Cortex of kidney (tissue), 1 donor: ENCODE measurements around the gene TNNC1.

Experiments
- DNase-seq: peaks from one replicate; lab custom pipeline; 2025; lab: John Stamatoyannopoulos, UW

The TNNC1 gene

DNA sequence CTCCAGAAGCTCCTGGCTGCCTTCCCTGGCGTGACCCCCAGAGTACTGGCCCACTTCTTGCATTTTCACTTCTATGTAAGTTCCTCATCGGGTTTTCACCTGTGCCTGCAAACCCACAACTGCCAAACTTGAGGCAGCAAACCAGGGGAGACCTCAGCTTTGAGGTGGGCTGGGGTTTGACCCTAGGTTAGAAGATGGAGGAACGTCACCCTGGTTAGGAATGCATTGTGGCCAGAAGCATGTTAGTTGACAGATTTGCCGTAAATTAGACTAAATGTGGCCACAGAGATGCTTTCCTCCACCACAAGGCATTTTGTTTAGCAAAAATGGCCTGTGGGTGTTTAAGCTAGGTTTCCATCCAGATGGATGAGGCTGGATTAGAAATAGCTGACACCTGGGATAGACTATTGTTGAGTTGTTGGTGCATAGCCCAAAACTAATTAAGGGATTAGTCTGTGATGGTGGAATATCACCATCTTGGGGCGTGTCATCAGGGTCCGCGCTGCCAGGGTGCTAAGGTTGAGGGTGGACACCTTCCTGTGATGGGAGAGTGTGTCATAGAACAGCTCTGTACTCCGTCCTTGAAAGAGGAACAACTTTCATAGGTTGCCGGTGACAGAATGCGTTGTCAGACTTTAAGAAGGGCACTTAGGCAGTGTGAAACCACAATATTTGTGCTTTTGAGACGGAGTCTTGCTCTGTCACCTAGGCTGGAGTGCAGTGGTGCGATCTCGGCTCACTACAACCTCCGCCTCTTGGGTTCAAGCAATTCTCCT is 5.1 kb upstream of the TNNC1 start:
- no peak for DNase-seq

DNA sequence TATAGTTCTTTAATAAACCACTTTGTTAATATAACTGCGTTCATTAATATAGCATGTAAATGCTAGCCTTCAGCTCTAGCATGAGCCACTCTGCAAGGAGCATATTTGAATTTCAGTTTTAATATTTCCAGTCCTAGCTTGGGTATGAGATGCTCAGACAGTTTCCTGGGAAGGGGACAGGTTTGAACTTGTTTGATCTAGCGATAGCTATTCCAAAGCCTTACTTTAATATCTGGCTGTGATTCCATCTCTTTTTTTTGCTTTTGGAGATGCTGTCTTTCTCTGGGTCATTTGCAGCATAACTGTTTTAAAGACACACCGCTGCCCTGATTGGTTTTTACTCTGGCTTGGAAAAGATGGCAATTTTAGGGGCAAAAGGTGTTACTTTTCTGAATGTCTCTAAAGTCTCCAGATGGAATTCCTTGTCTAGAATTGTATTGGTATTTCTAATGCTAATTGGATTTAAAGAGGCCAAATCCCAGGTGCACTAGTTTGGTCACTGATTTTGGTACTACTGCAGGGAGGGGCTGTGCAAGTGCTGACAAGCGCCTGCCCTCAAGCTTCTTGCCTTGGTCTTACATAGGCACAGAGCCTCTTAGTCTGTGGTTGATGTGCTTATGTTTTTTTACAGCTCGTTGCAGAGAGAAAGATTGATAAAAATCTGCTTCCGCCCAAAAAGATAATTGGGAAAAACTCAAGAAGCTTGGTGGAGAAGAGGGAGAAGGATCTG is 4.4 kb upstream of the TNNC1 start:
- DNase-seq: no peak

DNA sequence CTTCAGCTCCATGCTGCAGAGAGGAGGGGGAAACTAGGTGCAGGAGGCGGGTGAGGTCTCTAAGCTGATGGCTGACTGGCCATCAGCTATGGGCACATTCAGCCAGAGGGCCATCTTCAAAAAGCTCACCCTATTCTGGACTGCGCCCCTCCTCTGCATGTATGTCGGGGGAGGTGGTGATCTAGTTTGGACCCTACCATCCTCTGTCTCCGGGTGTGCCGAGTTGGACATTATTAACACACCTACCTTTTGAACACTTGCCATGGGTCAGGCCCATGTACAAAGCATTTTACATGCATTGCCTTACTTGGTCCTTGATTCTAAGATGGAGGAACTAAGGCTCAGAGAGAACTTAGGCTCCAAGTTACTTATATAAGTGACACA is 3.0 kb upstream of the TNNC1 start:
- no peak for DNase-seq

DNA sequence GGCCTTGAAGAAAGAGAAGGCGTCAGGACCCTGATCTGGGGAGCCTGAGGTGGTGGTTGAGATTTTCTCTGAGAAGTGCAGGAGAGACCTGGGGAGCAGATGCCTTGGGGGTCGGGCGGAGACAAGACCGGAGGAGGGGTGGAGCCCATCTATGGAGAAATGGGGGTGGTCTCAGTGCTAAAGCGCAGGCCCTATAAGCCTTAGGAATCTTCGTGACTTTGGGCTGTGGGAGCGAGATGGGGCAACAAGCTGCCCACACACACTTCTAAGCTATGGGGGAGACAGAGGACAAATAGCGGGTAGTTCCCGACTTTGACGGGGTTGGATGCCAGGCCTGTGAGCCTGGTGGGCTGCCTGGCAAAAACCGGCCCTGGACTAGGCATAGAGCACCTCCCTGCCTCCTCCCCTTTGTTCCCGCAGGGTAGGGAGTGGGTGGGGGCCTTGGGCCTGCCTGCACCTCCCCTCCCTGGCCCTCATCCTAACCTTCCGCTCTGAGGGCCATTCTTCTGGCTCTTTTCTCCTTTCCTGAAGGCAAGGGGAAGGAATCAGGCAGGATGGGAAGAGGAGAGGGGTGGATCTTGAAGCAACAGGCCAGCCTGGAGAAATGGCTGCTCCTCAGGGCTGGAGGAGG is 2.4 kb upstream of the TNNC1 start:
- DNase-seq: no peak

DNA sequence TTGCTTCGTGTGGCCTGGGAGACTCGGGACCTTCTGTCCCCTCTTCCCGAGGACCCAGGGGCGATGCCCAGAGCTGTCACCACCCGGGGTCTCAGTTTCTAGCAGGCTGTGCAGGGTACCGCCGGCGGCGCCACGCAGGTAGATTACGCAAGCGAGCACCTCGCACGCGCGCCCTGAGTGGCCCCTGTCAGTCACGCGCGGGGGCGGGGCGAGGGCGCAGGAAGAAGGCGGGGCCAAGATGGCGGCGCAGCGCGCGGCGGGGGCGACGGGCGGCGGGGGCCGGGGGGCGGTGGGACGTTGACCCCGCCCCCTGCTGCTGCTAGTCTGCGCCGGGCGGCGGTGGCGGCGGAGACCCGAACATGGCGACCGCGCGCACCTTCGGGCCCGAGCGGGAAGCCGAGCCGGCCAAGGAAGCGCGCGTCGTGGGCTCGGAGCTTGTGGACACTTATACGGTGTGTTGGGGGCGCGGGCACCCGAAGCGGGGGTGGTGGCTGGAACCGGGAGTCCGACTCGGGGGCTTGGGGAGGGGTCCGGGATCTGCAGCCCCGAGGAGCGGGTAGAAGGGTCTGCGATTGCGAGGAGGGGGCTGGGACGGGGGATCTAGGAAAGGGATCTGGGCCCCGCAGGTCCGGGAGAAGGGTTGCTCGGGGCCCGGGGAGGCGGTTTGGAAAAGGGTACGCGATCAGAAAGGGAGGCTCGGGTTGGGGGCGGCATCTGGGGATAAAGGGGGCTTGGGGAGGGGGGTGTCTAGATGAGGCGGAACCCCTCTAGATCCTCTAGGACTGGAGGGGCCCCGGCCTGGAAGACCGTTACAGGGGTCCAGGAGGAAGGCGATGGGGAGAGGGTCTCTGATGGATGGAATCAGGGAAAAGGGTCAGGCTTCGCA is 1.7 kb upstream of the TNNC1 start, which contains the start of gene NISCH:
TSS of gene NISCH (plus strand) at position 322 of the 886 bp plus-strand sequence. CDS start at position 360, 38 bp downstream.
- DNase-seq: no peak

GRCh38 chr3:52454938-52455282 is 1.1 kb upstream of the TNNC1 start:
- DNase-seq: no peak

- DNase-seq: no peak
These were observed 553 bp upstream of the TNNC1 start for GRCh38 chr3:52454250-52454937.

DNA sequence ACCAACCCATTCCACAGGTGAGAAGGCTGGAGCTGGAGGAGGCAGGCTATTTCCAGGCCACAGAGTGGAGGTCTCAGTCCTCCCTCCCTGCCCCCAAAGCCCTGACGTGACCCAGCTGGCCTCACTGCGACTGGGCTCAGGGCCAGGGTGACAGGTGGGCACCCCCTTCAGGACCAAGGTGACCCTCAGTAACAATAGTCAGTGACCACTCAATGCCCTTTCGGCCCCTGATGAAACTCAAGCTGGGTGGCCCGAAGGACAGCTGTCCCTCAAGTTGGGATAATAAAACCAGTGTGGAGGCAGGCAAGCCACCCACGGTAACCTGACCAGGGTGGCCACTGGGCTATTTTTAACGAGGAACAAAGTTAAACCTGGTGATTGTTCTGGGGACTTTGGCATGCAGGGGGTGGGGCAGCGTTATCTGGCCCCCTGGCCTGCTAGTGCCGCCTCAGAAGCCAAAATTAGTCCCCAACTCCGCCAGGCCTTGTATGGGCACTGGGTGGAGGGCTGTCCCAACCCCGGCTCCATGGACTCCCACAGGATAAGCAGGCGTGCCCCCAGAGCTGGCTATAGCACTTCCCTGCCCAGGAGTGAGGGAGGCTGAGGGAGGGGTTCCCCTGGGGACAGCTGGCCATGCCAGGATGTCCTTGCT is 1.1 kb downstream of the TNNC1 start:
- no peak for DNase-seq

GRCh38 chr3:52452126-52452525 is 1.7 kb downstream of the TNNC1 start:
- DNase-seq: no peak

DNA sequence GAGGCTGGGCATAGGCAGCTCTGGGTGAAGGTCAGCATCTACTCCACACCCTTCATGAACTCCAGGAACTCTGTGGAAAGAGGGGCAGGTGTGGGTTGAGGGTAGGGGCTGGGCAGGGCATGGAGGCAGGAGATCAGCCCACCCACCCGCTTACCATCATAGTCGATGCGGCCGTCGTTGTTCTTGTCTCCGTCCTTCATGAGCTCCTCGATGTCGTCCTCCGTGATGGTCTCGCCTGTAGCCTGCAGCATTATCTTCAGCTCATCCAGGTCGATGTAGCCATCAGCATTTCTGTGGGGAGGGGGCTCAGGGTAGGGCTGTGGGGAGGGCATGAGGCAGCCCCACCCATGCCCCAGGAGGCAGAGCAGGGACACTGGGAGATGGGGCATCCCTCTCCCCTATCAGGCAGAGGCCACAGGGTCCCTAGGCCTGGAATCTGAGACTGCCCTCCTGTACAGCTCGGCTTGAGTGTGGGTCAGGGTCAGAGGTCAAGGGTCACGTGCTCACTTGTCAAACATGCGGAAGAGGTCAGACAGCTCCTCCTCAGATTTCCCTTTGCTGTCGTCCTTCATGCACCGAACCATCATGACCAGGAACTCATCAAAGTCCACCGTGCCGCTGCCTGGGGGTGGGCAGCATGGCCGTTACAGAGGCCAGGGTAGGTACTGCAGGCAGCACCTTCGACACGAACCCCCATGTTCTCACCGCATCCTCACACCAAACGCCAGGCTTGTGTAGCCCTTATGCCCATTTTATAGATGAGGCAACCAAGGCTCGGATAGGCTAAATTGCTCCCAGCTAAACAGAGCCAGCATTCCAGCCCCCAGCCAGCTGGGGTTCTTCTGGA is 2.4 kb downstream of the TNNC1 start:
- DNase-seq: no peak

- DNase-seq: no peak
These were observed 3.2 kb downstream of the TNNC1 start for GRCh38 chr3:52450489-52451236.

DNA sequence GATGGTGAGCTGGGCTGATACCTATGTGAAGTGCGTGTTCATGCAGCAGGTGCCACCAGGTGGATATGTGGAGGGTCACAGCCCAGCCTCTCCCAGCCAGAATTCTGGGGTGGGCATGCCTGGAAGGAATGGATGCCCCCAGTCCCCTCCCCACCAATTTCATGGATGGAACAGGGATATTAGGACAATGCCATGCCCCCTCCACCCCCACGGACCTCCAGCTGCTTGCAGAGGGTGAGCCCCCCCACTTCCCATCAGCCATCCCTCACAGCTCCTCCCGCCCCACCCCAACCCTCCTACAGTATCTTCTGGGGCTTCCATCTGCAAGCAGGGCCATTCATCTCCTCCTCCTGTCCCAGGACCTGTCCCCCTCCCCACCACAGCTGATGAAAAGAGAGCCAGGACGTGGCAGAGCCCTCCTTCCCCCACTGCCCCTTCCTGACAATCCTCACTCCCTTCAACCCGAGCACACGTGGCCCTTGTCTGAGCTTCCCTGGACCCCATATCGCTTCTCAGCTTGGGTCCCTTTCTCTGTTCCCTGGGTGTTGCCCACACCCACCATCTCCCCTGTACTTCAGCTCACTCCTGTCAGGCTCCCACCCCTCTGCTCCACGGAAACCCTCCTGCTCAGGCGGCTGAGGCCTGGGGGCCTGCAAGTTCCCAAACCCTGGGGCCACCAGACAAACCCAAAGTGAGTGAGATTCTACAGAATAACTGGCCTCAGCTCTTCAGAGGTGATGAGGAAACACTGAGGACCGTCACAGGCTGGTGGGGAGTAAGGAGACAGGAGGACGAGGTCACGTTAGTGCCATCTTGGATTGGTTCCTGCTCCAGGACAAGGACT is 6.1 kb downstream of the TNNC1 start:
- DNase-seq: no peak

DNA sequence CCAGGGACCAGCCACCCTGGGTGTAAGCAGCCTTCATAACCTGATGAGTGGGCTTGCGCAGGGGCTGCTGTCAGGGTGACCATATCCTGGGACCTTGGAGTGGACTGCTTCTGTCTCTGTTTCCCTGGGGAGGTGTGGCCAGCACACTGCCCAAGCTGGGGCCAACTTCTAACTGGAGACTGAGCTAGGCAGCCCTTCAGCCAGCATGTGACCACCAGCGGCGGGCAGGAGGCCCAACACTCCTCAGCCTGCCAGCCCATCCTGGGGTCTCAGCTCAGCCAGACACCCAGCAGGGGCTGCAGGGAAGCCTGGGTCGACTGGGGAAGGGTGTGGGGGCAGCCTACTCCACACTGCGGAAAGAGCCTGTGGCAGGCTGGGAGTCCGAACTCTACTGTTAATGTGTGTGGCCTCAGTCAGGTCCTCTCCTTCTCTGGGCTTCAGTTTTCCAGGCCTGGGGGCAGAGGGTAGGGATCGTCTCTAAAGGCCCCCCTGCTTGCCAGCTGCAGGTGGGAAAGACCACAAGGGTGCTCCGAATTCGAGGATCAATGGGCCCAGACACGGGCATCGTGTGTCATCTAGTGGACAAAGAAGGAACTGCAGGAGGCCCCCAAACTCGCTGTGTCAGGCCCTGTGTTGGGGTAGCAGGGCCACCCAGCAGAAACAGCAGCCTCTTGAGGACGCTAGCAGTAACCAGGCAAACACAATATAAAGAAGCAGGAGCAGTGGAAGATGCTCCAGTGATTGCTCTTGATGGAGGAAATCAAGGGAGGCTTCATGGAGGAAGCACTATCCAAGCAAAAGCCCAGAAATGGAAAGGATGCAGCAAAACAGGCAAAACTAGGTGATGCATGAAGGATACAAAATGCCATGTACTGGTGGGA is 7.0 kb downstream of the TNNC1 start:
- no peak for DNase-seq

- DNase-seq: no peak
These were observed 7.8 kb downstream of the TNNC1 start for GRCh38 chr3:52446042-52446441.

GRCh38 chr3:52444860-52445793 is 8.7 kb downstream of the TNNC1 start, which contains the start of gene SEMA3G:
SEMA3G (minus strand) TSS chr3:52445103; CDS start chr3:52445027, 76 bp downstream.
- no peak for DNase-seq
